Right lung (tissue), 5 donors: ENCODE results near the gene ERCC5. TPM values are rescaled to one million over a fixed set of nuclear protein-coding genes. Genes with fewer than 3 reads are reported as not detected.

Experiments used
- DNase-seq, 2 donors: peaks; one replicate each; pipeline ENCODE4 v3.0.0-alpha.2; 2013
- polyA plus RNA-seq, 5 donors: library from polyadenylated mRNA; unstranded; fragments of 120-200 nt; gene quantifications; one replicate each; pipeline versions ENCODE4 v1.2.1 to v1.2.3, GENCODE V29; 2013; ENCODE audit warnings: inconsistent platforms in 1 of 5, low replicate concordance in 1 of 5; ENCODE audit not compliant: insufficient read length in 5 of 5, insufficient read depth in 1 of 5

ERCC5 gene
- polyA plus RNA-seq, 5 donors, result 62.1 to 93.1 (median 86.2) TPM

GRCh38 chr13:102838273-102838672 is 7.6 kb upstream of the ERCC5 start:
- DNase-seq, result no peak

- DNase-seq, result no peak
Observed at GRCh38 chr13:102838982-102839381, 6.8 kb upstream of the ERCC5 start.

GRCh38 chr13:102839462-102839861 is 6.4 kb upstream of the ERCC5 start:
- no peak for DNase-seq

GRCh38 chr13:102845289-102845629 is 573 bp upstream of the ERCC5 start:
- no peak for DNase-seq

GRCh38 chr13:102846261-102847015 is 606 bp downstream of the ERCC5 start:
- peak; percentile 21 to 30 for DNase-seq

GRCh38 chr13:102847272-102848234 is 1.7 kb downstream of the ERCC5 start:
- DNase-seq, result peak in 1 of 2 donors; percentile 28

GRCh38 chr13:102848956-102849355 is 3.1 kb downstream of the ERCC5 start:
- no peak for DNase-seq

- DNase-seq, result no peak
Observed at GRCh38 chr13:102852556-102852955, 6.7 kb downstream of the ERCC5 start.

- no peak for DNase-seq
Observed at GRCh38 chr13:102854675-102855074, 8.8 kb downstream of the ERCC5 start.

- DNase-seq, result no peak
Observed at GRCh38 chr13:102856557-102856956, 10.7 kb downstream of the ERCC5 start.

- DNase-seq, result no peak
Observed at GRCh38 chr13:102862624-102863210, 16.9 kb downstream of the ERCC5 start.

GRCh38 chr13:102863590-102863989 is 17.8 kb downstream of the ERCC5 start:
- DNase-seq, result no peak

GRCh38 chr13:102868366-102868936 is 22.6 kb downstream of the ERCC5 start:
- DNase-seq, result no peak

- DNase-seq, result no peak
Observed at GRCh38 chr13:102869948-102870676, 24.3 kb downstream of the ERCC5 start.

- DNase-seq, result peak; percentile 31 to 48
Observed at GRCh38 chr13:102870677-102871415, 25.0 kb downstream of the ERCC5 start.

GRCh38 chr13:102872131-102872530 is 26.3 kb downstream of the ERCC5 start:
- DNase-seq, result no peak

- no peak for DNase-seq
Observed at GRCh38 chr13:102872531-102872930, 26.7 kb downstream of the ERCC5 start.

GRCh38 chr13:102873653-102874052 is 27.8 kb downstream of the ERCC5 start:
- DNase-seq, result no peak

GRCh38 chr13:102875256-102875655 is 29.4 kb downstream of the ERCC5 start:
- DNase-seq, result no peak

- DNase-seq, result no peak
Observed at GRCh38 chr13:102877303-102877702, 31.5 kb downstream of the ERCC5 start.

- DNase-seq, result no peak
Observed at GRCh38 chr13:102878481-102878880, 32.6 kb downstream of the ERCC5 start.
